GM18502 (cell line): ENCODE data around the gene NPHS1.
"Not testable (repeated sequence)": the region's sequence is repeated elsewhere in the genome, so short reads cannot be mapped to it uniquely, and the experiment has no call there.

Experiments used
- ATAC-seq: cut with Tn5 transposase; IDR thresholded peaks from one replicate; pipeline ENCODE4 v1.9.1; 2021; ENCODE audit warnings: mild to moderate bottlenecking; ENCODE audit not compliant: unreplicated experiment, poor library complexity

NPHS1 gene

GRCh38 chr19:35852029-35852780 is at the start of gene NPHS1:
NPHS1 (minus strand) TSS chr19:35852504; CDS start chr19:35851837, 667 bp downstream.
- ATAC-seq = no peak

- no peak for ATAC-seq
Measured at GRCh38 chr19:35901055-35901644, 48.8 kb upstream of the NPHS1 start.

- ATAC-seq = peak; percentile 56
Measured at GRCh38 chr19:35899547-35900214, 47.4 kb upstream of the NPHS1 start.

- no peak for ATAC-seq
Measured at GRCh38 chr19:35898499-35898809, 46.1 kb upstream of the NPHS1 start.

GRCh38 chr19:35897706-35898451 is 45.6 kb upstream of the NPHS1 start:
- ATAC-seq = no peak

- no peak for ATAC-seq
Measured at GRCh38 chr19:35896643-35897040, 44.3 kb upstream of the NPHS1 start.

GRCh38 chr19:35895911-35896642 is 43.8 kb upstream of the NPHS1 start:
- ATAC-seq = no peak

GRCh38 chr19:35894342-35894741 is 42.0 kb upstream of the NPHS1 start:
- no peak for ATAC-seq

GRCh38 chr19:35891819-35892218 is 39.5 kb upstream of the NPHS1 start:
- not testable (repeated sequence) for ATAC-seq

GRCh38 chr19:35890113-35890650 is 37.9 kb upstream of the NPHS1 start:
- ATAC-seq = no peak

- ATAC-seq = no peak
Measured at GRCh38 chr19:35889370-35890112, 37.2 kb upstream of the NPHS1 start.

GRCh38 chr19:35888398-35888797 is 36.1 kb upstream of the NPHS1 start:
- ATAC-seq = no peak

- no peak for ATAC-seq
Measured at GRCh38 chr19:35887197-35887596, 34.9 kb upstream of the NPHS1 start.

- no peak for ATAC-seq
Measured at GRCh38 chr19:35885904-35886303, 33.6 kb upstream of the NPHS1 start.

- no peak for ATAC-seq
Measured at GRCh38 chr19:35885225-35885738, 33.0 kb upstream of the NPHS1 start.

GRCh38 chr19:35883882-35884281 is 31.6 kb upstream of the NPHS1 start:
- ATAC-seq = no peak

GRCh38 chr19:35882114-35882832 is 30.0 kb upstream of the NPHS1 start:
- no peak for ATAC-seq

GRCh38 chr19:35879770-35880317 is 27.5 kb upstream of the NPHS1 start:
- no peak for ATAC-seq
